Measurements from ENCODE around the gene SLC11A1. TPM values are rescaled to one million over a fixed set of nuclear protein-coding genes. Genes with fewer than 3 reads are reported as not detected.

Gene SLC11A1
- total RNA-seq, 1 experiment from 2014 or later, result 0.44 TPM

DNA sequence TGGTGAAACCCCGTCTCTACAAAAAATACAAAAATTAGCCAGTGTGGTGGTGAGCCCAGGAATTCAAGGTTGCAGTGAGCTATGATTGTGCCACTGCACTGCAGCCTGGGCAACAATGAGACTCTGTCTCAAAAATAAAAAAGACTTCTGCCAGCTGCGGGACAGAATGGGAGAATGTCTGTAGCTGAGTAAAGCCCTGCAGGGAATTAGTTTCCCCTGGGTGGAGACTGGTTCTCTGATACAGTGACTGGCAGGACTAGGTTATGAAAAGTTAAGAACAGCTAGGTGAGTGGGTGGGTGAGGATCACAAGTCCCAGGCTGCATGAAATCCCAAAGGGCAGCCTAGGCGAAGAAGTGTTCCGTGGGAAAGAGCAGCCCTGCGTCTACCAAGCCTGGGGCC is 39.2 kb upstream of the SLC11A1 start:
- no peak for TF ChIP-seq EZH2 (IDR thresholded peaks at IDR 0.05; ENCODE audit: low read depth)
- no peak for DNase-seq
- no peaks in the 10 kb centered on the region for H3K9me2 ChIP-seq (ENCODE audit: insufficient read depth)
- ChIA-PET CTCF (no interaction called here), POLR2A (ENCODE audit: unreplicated experiment) (interaction anchor here (0.6 kb wide), 1 partner anchor 266 kb away, joined by 4 read pairs; no protein-coding TSS in a partner anchor)
- H3K79me2 ChIP-seq (ENCODE audit: low read depth), result no peaks in the 10 kb centered on the region
- no peaks in the 10 kb centered on the region; the same call in 1 of the 2 replicates for H3F3A ChIP-seq (ENCODE audit: insufficient read depth, low read depth)
- intact Hi-C loops (cut with micrococcal nuclease; ENCODE audit: unreplicated experiment), result no loop called here
- no peak overlapping the region for H3K4me2 ChIP-seq
- H4K20me1 ChIP-seq (ENCODE audit: insufficient read depth), result no peaks in the 10 kb centered on the region
- no TSS peak for BruUV-seq (replicated peaks)
- no peak overlapping the region for H2AFZ ChIP-seq
- no peaks in the 10 kb centered on the region for H3K36me3 ChIP-seq (ENCODE audit: low read depth)
- H3K9me3 ChIP-seq (ENCODE audit: insufficient read depth, low read depth), result no peaks in the 10 kb centered on the region
- no peak overlapping the region for H3K27ac ChIP-seq
- no peaks in the 10 kb centered on the region for H3K27me3 ChIP-seq (ENCODE audit: insufficient read depth, low read depth)
- no peak overlapping the region for H3K4me3 ChIP-seq
- H3K4me1 ChIP-seq (replicated peaks; ENCODE audit: insufficient read depth), result no peaks in the 10 kb centered on the region

DNA sequence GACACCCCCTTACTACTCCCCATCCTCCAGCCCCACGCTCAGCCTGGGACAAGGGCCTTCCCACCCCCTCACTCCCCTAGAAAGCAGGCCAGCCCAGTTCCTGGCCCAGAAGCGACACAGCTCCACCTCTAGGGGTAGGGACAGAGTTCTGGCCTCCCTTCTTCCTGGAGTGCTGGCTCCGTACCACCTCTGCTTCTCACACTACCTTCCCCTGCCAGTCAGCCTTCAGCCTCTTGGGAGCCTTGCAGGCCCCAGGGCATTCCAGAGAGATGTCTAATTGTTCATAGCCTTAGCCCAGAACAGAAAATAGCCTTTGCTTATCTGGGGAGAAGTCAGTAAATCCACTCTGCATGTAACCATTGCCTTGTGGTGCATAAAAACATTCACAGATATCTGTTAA is 38.5 kb upstream of the SLC11A1 start:
- DNase-seq, result no peak
- no peaks in the 10 kb centered on the region for H4K20me1 ChIP-seq (ENCODE audit: insufficient read depth)
- ChIA-PET POLR2A (ENCODE audit: unreplicated experiment) (interaction anchor here (0.6 kb wide), 1 partner anchor 265 kb away, joined by 4 read pairs; no protein-coding TSS in a partner anchor), CTCF (interaction anchor here (0.6 kb wide), 1 partner anchor 1208 kb away, joined by 13 read pairs; no protein-coding TSS in a partner anchor)
- BruUV-seq (replicated peaks), result no TSS peak
- no peak overlapping the region for H2AFZ ChIP-seq
- no peak overlapping the region for H3K27ac ChIP-seq
- no peak overlapping the region for H3K4me2 ChIP-seq
- TF ChIP-seq EZH2 (IDR thresholded peaks at IDR 0.05; ENCODE audit: low read depth), result no peak
- TF ChIP-seq, protein P1, sequence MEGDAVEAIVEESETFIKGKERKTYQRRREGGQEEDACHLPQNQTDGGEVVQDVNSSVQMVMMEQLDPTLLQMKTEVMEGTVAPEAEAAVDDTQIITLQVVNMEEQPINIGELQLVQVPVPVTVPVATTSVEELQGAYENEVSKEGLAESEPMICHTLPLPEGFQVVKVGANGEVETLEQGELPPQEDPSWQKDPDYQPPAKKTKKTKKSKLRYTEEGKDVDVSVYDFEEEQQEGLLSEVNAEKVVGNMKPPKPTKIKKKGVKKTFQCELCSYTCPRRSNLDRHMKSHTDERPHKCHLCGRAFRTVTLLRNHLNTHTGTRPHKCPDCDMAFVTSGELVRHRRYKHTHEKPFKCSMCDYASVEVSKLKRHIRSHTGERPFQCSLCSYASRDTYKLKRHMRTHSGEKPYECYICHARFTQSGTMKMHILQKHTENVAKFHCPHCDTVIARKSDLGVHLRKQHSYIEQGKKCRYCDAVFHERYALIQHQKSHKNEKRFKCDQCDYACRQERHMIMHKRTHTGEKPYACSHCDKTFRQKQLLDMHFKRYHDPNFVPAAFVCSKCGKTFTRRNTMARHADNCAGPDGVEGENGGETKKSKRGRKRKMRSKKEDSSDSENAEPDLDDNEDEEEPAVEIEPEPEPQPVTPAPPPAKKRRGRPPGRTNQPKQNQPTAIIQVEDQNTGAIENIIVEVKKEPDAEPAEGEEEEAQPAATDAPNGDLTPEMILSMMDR (conservative IDR thresholded peaks at IDR 0.05), result no peak
- no peaks in the 10 kb centered on the region for H3K9me3 ChIP-seq (ENCODE audit: insufficient read depth, low read depth)
- no peaks in the 10 kb centered on the region for H3K9me2 ChIP-seq (ENCODE audit: insufficient read depth)
- H3K27me3 ChIP-seq (ENCODE audit: insufficient read depth, low read depth), result no peaks in the 10 kb centered on the region
- H3K4me1 ChIP-seq (replicated peaks; ENCODE audit: insufficient read depth), result no peaks in the 10 kb centered on the region
- no peaks in the 10 kb centered on the region; the same call in 1 of the 2 replicates for H3F3A ChIP-seq (ENCODE audit: insufficient read depth, low read depth)
- no peaks in the 10 kb centered on the region for H3K36me3 ChIP-seq (ENCODE audit: low read depth)
- H3K4me3 ChIP-seq, result no peak overlapping the region
- intact Hi-C loops (cut with micrococcal nuclease; ENCODE audit: unreplicated experiment), result no loop called here
- no peaks in the 10 kb centered on the region for H3K79me2 ChIP-seq (ENCODE audit: low read depth)

DNA sequence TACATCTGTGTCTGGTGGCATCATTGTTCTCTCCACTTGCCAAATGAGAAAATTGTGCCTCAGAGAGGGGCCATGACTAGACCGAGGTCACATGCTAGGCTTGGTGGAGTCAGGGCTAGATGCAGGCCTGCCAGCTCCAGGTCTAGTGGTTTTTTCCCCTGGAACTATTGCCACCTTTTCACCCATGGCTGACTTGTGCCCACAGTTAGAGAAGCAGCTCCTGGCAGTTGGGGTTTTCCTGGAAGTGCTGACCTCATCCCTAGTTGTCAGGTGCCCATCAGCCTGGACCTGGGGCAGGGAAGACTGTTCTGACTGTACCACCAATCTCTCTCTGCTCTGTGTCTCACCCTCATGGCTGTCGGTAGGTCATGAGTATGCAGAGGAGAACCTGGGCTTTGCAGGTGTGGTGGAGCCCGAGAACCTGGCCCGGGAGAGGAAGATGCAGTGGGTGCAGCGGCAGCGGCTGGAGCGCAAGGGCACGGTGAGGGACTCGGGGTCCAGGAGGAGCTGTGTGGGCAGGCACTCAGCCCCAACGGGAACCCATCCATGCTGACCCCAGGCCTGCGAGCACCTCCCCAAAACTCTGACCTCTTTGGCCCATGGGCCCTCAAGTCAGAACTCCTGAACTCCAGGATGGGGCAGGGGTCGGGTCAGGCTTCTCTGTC is 37.9 kb upstream of the SLC11A1 start:
- H3F3A ChIP-seq (ENCODE audit: insufficient read depth, low read depth), result no peaks in the 10 kb centered on the region; the same call in 1 of the 2 replicates
- no peaks in the 10 kb centered on the region for H3K79me2 ChIP-seq (ENCODE audit: low read depth)
- intact Hi-C loops (cut with micrococcal nuclease; ENCODE audit: unreplicated experiment), result no loop called here
- H3K9me3 ChIP-seq (ENCODE audit: insufficient read depth, low read depth), result no peaks in the 10 kb centered on the region
- DNase-seq, result no peak
- H3K4me2 ChIP-seq, result no peak overlapping the region
- no peaks in the 10 kb centered on the region for H3K27me3 ChIP-seq (ENCODE audit: insufficient read depth, low read depth)
- no peaks in the 10 kb centered on the region for H3K4me1 ChIP-seq (replicated peaks; ENCODE audit: insufficient read depth)
- no peaks in the 10 kb centered on the region for H4K20me1 ChIP-seq (ENCODE audit: insufficient read depth)
- no TSS peak for BruUV-seq (replicated peaks)
- no peaks in the 10 kb centered on the region for H3K36me3 ChIP-seq (ENCODE audit: low read depth)
- no peak overlapping the region for H3K4me3 ChIP-seq
- no peak overlapping the region for H2AFZ ChIP-seq
- no peak for TF ChIP-seq EZH2 (IDR thresholded peaks at IDR 0.05; ENCODE audit: low read depth)
- TF ChIP-seq, protein P1 (conservative IDR thresholded peaks at IDR 0.05), result no peak
- H3K9me2 ChIP-seq (ENCODE audit: insufficient read depth), result no peaks in the 10 kb centered on the region
- H3K27ac ChIP-seq, result no peak overlapping the region
- ChIA-PET POLR2A (ENCODE audit: unreplicated experiment) (no interaction called here), CTCF (interaction anchor here (0.6 kb wide), 1 partner anchor 1208 kb away, joined by 13 read pairs; no protein-coding TSS in a partner anchor)
